ENCODE data around the gene ZNF865. TPM values are rescaled to one million over a fixed set of nuclear protein-coding genes. Genes with fewer than 3 reads are reported as not detected.

Gene ZNF865
- total and polyA plus RNA-seq, 10 donors = 4.8 to 23.3 (median 14.3) TPM

DNA sequence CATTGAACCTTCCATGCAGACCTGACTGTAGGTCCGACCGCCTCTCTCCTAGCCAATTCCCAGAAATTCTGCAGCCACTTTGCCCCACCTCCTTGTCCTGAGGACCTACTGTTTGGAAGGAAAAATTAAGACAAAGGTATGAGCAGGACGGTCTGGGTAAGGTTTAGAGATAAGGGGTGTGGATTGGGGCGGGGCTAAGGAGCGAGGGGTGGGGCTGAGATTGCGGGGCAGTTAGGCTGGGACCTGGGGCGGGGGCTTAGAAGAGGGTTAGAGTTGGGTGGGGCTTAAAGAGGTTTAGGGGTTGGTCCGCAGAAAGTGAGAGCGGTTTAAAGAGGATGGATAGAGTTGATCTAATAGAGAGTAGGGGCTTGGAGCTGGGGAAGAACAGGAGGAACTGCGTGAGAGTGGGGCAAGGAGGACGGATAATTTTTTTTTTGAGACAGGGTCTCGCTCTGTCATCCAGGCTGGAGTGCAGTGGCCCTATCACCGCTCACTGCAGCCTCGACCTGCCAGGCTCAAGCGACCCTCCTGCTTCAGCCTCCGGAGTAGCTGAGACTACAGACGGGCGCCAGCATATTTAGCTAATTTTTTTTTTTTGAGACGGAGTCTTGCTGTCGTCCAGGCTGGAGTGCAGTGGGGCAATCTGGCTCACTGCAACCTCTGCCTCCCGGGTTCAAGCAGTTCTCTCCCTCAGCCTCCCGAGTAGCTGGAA, 1.7 kb upstream of the ZNF865 start:
- H3K27me3 ChIP-seq (replicated peaks in 1 of 7) = no peaks in the 10 kb centered on the region
- no peak for TF ChIP-seq POLR2A (IDR thresholded peaks at IDR 0.05)
- no peak for TF ChIP-seq POLR2AphosphoS5 (IDR thresholded peaks at IDR 0.05)
- TF ChIP-seq, protein P1, sequence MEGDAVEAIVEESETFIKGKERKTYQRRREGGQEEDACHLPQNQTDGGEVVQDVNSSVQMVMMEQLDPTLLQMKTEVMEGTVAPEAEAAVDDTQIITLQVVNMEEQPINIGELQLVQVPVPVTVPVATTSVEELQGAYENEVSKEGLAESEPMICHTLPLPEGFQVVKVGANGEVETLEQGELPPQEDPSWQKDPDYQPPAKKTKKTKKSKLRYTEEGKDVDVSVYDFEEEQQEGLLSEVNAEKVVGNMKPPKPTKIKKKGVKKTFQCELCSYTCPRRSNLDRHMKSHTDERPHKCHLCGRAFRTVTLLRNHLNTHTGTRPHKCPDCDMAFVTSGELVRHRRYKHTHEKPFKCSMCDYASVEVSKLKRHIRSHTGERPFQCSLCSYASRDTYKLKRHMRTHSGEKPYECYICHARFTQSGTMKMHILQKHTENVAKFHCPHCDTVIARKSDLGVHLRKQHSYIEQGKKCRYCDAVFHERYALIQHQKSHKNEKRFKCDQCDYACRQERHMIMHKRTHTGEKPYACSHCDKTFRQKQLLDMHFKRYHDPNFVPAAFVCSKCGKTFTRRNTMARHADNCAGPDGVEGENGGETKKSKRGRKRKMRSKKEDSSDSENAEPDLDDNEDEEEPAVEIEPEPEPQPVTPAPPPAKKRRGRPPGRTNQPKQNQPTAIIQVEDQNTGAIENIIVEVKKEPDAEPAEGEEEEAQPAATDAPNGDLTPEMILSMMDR (IDR thresholded peaks at IDR 0.05 in 8 of 11, conservative IDR thresholded peaks at IDR 0.05 in 3 of 11) = no peak
- WGBS, 5 donors = 81 to 88% (median 85%) methylated on average over 22 of the region's 22 CpGs
- peaks cover 0 to 28% (median 5%) of the 10 kb centered on the region in 6 donors for H3K36me3 ChIP-seq
- H3K27ac ChIP-seq = peak overlapping the region; percentile 73 to 99 (median 96)
- peak overlapping the region in 4 of 8 donors; percentile 68 to 97 (median 86) for H3K4me3 ChIP-seq
- DNase-seq = no peak
- intact Hi-C loops (cut with DNase I; ENCODE audit: low total_unique reads) = no loop called here
- H3K9me3 ChIP-seq = no peaks in the 10 kb centered on the region
- H3K4me1 ChIP-seq = peaks cover 15 to 82% (median 58%) of the 10 kb centered on the region in 6 donors

DNA sequence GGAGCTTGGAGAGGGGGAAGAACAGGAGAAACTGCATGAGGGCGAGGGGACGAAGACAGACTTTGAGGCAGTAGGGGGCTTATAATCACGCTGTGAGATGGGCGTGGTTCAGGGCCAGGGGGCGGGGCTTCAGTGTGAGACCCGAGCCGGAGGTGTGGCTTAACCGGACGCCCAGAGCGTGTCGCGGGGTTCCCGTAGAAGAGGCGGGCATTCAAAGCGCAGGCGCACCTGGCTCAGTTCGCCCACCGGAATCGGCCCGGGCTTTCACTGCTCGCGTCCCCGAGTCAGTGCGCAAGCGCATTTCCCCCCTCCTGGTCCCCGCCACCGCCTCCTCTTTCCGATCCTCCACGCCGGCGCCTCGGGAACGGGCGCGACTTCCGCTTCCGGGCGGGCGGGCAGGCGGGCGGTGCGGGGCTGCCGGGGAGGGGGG, 225 bp upstream of the ZNF865 start:
- TF ChIP-seq, protein P1 (IDR thresholded peaks at IDR 0.05 in 8 of 11, conservative IDR thresholded peaks at IDR 0.05 in 3 of 11) = no peak
- TF ChIP-seq POLR2A (IDR thresholded peaks at IDR 0.05) = no peak
- TF ChIP-seq POLR2AphosphoS5 (IDR thresholded peaks at IDR 0.05) = peak; percentile 84 to 92 (median 89)
- WGBS, 5 donors = 0 to 5% (median 0%) methylated on average over 16 to 43 of the region's 43 CpGs
- peak overlapping the region; percentile 61 to 97 (median 74) for H3K4me3 ChIP-seq
- H3K4me1 ChIP-seq = peaks cover 15 to 93% (median 62%) of the 10 kb centered on the region in 6 donors
- H3K9me3 ChIP-seq = no peaks in the 10 kb centered on the region
- H3K36me3 ChIP-seq = peaks cover 0 to 42% (median 13%) of the 10 kb centered on the region in 6 donors
- H3K27me3 ChIP-seq (replicated peaks in 1 of 7) = no peaks in the 10 kb centered on the region
- peak overlapping the region; percentile 84 to 99 (median 96) for H3K27ac ChIP-seq
- intact Hi-C loops (cut with DNase I; ENCODE audit: low total_unique reads) = no loop called here
- peak; percentile 99 for DNase-seq

DNA sequence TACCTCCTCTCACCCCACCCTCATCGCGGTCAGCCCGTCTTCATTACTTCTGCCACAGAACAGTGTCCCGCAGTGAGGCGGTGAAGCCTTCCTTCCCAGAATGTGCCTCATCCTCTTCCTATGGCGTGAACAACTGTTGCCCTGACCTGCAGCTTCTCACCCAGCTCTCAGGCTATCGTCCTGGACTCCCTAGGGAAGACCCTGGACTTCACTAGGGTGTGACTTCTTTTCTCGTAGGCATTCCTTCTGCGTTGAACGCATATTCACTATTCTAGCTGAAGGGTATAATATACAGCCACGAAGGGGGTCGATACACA, 982 bp downstream of the ZNF865 start:
- Histone ChIP-seq H3K27ac (peak overlapping the region; percentile 55 to 99 (median 96)), H3K9me3 (no peaks in the 10 kb centered on the region), H3K4me1 (peaks cover 18 to 95% (median 63%) of the 10 kb centered on the region in 6 donors), H3K27me3 (replicated peaks in 1 of 7) (no peaks in the 10 kb centered on the region), H3K36me3 (peaks cover 0 to 52% (median 15%) of the 10 kb centered on the region in 6 donors), H3K4me3 (peak overlapping the region; percentile 61 to 97 (median 74))
- intact Hi-C loops (cut with DNase I; ENCODE audit: low total_unique reads) = no loop called here
- WGBS, 5 donors = 24 to 26% (median 24%) methylated on average over 12 of the region's 12 CpGs
- TF ChIP-seq POLR2AphosphoS5 (IDR thresholded peaks at IDR 0.05) (peak in 1 of 3 donors; percentile 2), POLR2A (IDR thresholded peaks at IDR 0.05) (no peak)
- TF ChIP-seq, protein P1 (IDR thresholded peaks at IDR 0.05 in 8 of 11, conservative IDR thresholded peaks at IDR 0.05 in 3 of 11) = peak in 1 of 11 experiments; percentile 4
- DNase-seq = no peak

DNA sequence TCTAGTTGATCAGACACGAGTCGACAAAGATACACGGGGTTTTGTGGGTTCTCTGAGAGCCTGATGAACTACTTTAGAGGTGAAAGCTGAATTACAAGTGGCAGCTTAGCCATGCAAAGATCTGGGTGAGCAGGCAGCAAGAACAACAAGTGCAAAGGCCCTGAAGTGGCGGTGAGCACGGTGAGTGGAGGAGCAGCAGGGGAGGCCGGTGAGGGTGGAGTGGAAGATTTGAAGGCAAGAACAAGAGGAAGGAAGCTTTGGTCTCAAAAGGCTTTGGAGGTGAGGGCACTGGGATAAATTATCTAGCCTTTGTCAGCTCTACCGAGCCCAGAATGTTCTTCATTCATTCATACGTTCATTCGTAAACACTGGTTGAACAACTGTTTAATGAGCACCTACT, 1.4 kb downstream of the ZNF865 start:
- Histone ChIP-seq H3K27me3 (replicated peaks in 1 of 7) (no peaks in the 10 kb centered on the region), H3K36me3 (peaks cover 0 to 52% (median 15%) of the 10 kb centered on the region in 6 donors), H3K27ac (peak overlapping the region; percentile 55 to 99 (median 96)), H3K4me3 (peak overlapping the region in 6 of 8 donors; percentile 61 to 97 (median 81)), H3K9me3 (no peaks in the 10 kb centered on the region), H3K4me1 (peaks cover 20 to 95% (median 63%) of the 10 kb centered on the region in 6 donors)
- DNase-seq = no peak
- WGBS, 5 donors = 59 to 71% (median 62%) methylated on average over 9 of the region's 9 CpGs
- intact Hi-C loops (cut with DNase I; ENCODE audit: low total_unique reads) = no loop called here
- TF ChIP-seq POLR2A (IDR thresholded peaks at IDR 0.05) (no peak), POLR2AphosphoS5 (IDR thresholded peaks at IDR 0.05) (no peak)
- TF ChIP-seq, protein P1 (IDR thresholded peaks at IDR 0.05 in 8 of 11, conservative IDR thresholded peaks at IDR 0.05 in 3 of 11) = no peak
